Non-pigmented ciliary epithelial cell (primary cell): ENCODE data around the gene EMX1.

ENCODE experiments used
- DNase-seq: peaks from one replicate; pipeline ENCODE4 v3.0.0-alpha.2; 2010; ENCODE audit warnings: low read depth

The EMX1 gene

DNA sequence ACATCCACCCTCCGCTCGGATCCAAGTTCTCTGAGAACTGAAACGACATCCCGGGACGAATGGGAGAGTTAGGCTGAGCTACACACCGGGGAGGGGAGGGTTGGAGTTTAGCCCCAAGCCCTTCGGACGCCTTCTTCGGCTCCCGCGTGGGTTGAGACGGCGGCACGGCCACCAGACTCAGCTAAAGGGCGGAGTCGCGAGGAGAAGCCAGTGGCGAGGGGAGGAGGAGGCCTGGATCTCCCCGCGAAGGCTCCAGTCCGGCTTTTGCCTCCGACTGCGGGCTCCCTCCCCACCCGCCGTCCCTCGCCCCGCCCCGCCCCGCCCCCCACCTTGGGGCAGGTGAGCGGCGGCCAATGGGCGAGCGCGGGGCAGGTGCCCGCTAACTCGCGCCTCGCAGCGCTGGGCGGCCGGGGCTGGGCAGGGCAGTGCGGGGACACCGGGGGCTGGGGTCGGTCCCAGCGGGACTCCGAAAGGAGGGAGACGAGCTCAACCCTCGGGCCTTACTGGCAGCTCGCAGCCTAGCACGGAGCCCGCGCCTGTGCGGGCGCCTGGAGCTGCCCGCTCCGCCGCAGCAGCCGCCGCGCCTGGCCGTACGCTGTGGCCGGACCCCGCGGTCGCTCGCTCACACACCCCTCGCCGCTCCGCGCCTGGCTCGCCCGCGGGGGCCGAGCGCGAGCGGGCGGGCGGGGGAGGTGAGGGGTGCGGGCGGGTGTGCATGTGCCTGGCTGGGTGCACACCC, at the start of gene EMX1:
Gene EMX1 (plus strand): TSS at position 382 of the 739 bp plus-strand sequence. CDS start 334 bp downstream, at position 716.
- no peak for DNase-seq

DNA sequence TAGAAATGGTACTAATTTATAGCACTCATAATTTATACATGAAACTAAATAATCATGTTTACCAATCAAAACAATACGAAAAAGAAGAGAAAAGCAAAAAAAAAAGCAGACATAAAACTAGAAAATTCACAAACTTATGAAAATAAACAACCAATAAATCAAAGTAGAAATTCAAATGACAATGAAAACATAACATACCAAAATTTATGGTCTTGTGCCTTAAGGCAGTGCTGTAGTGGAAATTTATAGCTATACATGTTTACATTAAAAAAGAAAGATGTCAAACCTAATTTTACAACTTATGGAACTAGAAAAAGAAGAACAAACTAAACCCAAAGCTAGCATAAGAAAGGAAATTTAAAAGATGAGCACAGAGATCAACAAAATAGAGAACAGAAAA, 46.3 kb upstream of the EMX1 start:
- no peak for DNase-seq

DNA sequence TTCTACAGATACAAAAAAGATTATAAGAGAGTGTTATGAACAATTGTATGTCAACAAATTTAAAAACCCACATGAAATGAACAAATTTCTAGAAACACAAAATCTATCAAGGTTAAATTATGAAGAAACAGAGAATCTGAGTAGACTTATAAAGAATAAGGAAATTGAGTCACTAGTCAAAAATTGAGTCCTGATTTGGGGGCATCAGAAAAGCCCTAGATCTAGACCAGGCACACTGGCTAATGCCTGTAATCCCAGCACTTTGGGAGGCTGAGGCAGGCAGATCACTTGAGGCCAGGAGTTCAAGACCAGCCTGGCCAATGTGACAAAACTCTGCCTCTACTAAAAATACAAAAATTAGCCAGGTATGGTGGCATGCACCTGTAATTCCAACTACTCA, 45.4 kb upstream of the EMX1 start:
- no peak for DNase-seq

DNA sequence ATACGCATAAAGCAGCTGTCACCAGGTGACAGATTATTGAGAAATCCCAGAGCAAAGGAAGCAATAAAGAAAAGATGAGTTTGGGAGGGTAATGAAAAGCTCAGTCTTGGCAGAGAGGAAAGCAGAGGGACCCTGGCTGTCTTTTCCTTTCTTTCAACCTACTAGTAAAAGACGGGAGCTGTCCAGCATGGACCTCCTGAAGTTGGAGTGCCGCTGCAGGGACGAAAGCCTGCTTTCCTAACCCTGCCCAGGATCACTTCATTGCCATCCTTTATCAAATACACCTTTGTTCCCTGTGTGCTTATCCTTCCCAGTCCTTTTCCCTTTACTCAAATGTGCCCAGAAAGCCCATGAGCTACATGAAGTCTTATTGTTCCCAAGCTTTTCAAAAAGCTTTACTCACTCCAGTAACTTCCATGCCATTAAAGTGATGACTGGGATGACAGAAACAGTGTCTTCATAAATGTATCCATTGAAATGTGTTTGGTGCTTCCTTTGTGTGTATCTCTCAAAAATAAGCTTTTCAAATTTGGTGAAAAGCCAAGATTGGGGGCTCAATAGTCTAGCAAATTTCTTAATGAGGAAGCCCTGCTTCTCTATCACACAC, 33.9 kb upstream of the EMX1 start:
- no peak for DNase-seq

DNA sequence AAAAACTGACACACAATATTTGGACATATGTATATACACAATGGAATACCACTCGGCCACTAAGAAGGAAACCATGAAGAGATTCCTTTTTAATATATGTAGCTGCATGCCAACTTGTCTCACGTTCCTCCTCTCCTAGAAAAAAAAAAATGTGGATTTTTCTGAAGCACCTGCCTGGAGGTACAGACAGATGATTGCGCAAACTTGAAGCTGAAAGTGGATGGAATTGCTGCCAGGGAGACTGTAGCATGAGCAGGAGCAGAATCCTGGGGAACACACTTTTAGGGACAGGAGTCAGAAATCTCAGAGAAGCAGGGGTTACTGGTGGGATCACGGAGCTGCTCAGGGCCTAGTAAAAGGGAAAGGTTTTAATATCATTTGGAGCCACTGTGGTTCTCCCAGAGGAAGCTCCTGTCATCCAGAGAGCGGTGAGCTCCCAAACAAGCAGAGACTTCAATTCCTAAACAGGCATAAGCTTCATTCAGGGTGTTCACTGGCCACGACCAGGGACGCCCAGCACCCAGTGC, 30.8 kb upstream of the EMX1 start:
- DNase-seq, result no peak

DNA sequence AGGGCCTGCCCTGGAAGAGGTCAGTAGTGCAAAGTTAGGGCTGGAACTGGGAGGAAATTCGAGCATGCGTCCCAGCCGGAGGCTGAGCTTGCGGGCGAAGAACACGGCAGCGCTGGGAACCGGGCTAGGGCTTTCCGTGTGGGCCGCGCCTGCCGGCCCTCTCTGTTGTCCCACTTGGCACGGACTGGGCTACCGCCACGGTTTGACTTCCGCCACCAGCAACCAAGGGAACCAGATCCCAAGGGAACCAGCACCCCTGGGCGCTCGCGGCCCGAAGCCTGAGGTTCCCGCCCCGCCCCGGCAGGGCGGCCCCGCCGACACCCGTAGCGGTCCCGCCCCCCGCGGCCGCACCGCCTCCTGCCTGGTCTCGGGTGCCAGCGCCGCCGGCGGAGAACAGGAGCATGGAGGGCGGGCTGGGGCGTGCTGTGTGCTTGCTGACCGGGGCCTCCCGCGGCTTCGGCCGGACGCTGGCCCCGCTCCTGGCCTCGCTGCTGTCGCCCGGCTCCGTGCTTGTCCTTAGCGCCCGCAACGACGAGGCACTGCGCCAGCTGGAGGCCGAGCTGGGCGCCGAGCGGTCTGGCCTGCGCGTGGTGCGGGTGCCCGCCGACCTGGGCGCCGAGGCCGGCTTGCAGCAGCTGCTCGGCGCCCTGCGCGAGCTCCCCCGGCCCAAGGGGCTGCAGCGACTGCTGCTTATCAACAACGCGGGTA, 30.1 kb upstream of the EMX1 start, which contains the start of gene SPR:
Gene SPR (plus strand): TSS at position 377 of the 708 bp plus-strand sequence. CDS start 25 bp downstream, at position 402.
- no peak for DNase-seq

DNA sequence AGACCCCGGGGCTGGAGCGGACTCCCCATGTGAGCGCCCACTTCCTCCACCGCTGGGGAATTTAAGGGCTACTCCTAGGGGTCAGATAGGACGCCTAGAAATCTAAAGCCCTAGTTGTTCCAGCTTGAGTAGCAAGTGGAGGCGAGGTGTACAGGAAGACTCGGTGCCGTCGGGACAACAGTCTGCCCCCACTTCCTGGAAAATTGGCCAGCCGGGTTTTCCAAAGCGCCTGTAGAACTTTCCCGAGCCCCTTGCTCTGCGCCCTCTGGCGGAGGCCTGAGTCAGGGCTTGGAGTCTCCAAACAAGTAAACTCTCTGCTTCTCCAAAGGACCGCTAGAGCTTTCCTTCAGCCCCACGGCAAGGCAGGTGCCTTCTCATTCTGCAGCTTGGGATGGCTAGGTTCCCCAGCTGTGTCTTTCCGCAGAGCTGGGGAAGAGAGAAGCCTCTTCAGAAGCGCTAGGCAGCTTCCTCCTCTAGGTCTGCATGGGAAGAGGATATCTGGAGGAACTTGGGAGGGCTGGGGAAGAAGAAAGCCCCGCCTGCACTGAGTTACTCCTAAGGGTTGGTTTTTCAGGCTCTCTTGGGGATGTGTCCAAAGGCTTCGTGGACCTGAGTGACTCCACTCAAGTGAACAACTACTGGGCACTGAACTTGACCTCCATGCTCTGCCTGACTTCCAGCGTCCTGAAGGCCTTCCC, 29.4 kb upstream of the EMX1 start:
- peak; percentile 59 for DNase-seq

DNA sequence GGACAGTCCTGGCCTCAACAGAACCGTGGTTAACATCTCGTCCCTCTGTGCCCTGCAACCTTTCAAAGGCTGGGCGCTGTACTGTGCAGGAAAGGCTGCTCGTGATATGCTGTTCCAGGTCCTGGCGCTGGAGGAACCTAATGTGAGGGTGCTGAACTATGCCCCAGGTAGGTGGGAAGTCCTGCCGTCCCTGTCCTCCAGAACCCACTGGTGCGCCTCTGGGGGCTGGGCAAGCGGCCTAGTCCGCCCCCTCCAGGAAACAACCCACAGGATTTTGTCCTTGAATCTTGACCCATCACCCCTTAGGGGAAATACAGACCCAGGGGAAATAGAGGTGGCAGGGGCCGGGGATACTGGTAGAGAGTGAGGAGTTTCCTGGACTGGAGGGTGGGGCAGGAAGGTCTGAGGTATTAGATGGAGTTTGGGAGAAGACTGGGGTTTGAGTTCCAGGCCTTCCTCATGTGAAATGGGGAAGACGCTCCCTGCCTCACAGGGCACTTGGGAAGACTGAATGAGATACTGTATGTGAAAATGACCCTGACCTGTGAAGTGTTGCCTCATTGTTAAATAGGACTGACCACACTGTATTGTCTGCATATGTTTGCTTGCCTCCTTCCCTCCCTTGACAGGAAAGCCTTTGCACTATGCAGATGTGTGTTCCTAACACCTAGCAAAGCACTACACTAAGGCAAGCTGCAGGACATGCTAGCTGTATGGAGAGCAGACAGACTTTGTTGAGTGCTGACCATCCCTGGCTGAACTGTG, 28.7 kb upstream of the EMX1 start:
- DNase-seq, result no peak

DNA sequence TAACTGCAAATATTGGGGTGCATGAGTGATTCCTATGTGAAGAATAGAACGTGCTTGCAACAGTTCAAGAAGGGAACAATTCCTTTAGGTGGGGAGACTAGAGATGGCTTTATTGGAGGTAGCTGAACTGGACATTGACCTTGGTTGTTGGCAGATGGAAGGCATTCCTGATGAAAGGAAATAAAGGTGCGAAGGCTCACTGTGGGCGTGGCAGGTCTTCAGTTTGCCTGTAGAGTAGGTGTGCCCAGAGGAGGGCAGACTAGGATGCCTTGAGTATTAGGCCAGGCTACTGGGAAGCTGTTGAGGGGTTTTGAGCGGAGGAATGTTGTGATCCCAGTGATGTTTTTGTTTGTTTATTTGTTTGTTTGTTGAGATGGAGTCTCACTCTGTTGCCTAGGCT, 27.3 kb upstream of the EMX1 start:
- no peak for DNase-seq

DNA sequence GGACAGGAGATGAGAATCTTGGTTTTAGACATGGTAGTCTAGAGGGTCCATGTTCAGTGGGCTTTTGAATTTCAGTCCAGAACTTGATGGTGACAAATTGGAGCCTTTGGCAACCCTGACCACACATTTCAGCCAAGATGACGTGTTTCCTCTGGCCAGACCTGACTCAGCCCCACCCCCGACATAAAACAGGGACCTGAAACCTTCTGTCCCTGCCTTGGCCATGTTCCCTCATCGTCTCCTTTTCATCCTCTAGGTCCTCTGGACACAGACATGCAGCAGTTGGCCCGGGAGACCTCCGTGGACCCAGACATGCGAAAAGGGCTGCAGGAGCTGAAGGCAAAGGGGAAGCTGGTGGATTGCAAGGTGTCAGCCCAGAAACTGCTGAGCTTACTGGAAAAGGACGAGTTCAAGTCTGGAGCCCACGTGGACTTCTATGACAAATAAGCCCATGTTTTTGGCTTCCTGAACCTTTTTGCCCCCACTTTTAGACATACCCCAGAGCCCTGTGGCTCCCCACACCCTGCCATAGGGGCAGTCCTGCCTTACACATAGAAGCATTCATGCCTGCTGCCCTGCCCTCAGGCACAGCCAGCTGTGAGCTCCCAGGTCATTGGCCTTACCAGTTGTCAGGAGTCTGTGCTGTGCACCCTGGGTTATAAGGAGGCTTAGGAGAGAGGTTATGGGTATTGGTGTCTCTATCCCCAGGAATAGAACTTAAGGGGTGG, 26.1 kb upstream of the EMX1 start:
- no peak for DNase-seq

DNA sequence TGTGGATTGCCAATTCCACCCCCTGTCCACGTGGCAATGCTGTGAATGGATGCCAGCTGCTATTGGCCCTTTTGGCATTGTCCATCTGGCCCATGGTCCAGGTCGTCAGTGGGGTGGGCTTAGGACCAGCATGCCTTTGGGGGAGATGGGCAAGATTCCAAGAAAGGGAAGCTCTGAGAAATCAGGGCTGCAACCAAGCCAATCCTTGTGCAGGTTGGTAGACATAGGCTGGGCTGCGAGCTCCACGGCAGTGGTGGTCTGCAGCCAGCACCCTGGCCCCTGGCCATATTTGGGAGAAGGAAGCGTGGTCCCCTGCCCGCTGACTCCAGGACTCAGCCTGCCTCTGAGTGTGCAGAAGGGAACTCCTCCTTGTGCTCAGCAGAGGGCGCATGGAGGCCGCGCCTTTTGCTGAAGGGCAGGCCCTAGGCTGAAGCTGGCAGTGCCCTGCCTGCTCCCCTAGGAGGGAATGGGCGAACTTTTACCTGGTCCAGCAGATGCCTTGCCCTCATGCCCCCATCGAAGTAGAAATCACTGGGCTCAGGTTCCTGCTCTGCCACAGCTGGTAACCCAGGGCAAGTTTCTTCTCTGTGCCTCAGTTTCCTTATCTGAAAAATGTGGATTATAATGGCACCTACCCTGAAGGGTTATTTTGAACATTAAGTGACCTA, 24.7 kb upstream of the EMX1 start:
- DNase-seq, result no peak

DNA sequence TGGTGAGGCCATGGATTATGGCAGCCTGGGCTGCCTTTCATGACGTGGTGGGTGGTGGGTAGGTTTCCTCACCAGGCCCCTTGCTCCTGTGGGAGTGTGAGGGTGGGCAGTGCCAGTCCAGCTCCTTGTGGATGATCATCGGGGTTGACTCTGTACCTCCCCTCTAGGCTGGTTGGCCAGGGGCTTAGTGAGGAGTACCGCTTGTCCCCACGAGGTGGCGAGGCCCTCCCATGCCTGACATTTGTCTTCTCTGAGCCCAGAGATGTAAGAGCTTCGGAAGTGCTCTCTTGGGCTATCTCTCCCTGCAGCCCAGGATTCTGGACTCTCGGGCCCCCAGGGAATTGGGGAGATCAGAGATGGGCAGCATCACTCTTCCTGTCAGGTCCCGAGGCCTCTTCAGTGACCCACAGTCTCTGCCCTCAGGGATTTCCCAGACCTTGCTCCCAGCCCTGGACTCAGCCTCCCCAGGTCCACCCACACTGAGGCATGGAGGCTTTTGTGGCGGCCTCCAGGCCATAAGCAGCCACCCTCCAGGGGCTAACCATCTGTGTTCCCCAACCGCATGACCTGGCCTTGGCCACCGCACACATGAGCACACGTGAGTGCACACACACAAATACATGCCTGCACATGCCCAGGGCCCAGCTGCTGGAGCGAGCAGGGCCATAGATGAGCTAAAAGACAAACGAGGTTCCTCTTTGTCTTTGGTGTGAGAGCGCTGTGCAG, 23.6 kb upstream of the EMX1 start:
- no peak for DNase-seq

DNA sequence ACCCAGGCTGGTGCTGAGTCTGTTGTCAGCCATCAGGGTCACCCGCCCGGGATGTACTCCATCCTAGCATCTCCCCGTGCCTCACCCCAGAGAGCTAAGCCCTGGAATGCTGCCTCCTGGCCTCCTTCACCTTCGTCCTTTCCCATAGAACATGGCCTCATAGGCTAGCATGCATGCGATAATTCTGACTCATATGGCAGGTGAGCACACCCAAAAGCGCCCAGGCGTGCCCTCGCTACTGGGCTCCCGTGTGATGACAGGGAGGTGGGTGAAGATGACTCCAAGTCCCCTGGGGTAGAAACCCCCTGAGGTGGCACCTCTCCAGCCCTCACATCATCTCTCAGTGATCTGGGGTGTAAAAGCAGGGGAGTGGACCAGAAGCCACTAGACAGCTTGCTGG, 22.8 kb upstream of the EMX1 start:
- DNase-seq, result no peak

DNA sequence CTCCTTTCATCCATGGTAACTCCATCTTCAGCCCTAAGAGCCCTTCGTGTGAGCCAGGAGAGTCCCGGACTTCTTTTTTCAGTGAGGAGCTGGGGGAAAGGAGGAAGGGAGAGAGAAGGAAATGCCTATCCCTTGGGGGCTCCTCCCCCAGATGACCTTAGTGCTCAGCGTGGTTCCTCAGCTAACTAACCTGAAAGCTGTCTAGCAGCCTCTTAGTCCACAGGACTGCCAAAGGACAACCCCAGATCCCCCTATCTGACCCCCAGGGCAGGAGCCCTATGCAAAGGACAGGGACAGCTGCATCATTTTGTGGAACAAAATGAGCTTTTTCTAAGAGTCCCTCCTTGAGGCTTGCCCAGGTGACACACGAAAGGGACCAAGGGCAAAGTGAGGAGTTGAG, 22.2 kb upstream of the EMX1 start:
- no peak for DNase-seq

DNA sequence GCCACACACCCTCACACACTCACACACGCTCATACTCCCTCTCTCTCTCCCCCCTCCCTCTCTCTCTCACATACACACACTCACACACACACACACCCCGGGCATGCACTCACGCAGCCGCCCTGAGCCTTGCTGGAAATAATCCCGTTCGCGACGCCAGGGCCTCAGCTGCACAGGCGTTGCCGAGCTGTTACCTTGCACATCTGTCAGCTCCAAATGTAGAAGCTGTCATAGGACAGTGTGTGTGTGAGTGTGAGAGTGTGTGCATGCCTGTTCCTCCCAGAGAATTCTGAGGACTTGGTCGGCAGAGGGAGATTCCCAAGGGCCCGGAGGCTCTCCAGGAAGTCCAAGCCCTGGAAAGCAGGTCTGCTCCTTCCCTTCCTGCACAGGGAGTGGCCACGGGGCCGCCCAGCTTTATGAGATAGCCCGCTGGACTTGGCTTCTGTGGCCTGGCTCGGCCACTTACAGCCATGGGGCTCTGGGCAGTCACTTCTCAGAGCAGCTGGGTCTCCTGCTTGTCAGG, 21.5 kb upstream of the EMX1 start:
- no peak for DNase-seq

DNA sequence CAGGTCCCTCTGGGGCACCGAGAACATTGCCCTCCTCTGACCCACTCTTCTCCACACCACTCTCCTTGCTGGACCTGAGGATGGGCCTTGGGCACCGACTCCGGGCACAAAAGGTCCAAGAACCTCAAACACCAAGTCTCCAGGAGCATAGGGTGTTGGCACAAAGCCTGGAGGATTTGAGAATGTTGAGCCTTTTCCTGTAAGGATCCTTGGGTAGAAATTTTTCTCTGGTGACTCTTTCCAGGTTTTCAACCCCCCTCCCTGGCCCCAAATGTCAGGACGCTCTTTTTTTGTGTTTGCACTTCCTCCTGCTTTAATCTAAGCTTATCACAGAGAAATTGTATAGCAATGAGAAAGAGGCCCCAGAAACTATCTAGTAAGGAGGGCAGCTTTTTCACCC, 20.9 kb upstream of the EMX1 start:
- DNase-seq, result no peak

DNA sequence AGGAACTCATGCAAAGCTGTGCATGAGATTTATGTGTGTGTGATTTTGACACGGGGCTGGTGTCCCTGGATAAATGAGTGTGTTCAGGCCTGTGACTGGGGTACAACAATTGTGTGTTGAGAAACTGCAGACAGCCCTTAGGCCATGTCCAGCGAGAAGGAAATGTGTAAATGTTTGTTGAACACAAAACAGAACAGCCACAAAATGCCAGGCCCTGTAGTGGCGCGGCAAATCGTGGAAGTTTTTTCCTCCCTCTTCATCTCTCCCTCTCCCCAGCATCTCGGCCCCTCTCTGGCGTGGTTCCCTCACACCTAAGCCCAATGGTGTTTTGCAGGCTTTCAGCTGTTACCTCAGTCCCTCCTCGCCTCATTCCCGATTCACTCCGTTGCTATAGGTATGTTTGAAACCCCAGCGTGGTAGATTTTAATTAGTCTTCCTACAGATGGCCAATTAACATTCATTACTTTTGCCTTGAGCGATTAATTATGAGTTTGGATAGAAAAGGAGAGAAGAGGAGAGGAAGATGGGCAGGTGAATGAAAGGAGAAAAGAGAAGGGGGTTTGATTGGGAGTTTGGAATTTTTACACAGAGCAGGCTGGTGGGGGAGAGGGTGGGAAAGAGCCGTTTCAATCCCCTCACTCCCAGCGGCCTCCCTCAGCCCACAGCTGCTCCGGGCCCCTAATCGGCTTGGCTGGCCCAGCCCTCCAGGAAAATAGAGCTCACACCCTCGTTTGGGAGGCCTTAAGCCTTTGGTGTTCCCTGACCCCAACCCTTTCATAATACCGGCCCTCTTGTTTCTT, 19.3 kb upstream of the EMX1 start:
- no peak for DNase-seq

DNA sequence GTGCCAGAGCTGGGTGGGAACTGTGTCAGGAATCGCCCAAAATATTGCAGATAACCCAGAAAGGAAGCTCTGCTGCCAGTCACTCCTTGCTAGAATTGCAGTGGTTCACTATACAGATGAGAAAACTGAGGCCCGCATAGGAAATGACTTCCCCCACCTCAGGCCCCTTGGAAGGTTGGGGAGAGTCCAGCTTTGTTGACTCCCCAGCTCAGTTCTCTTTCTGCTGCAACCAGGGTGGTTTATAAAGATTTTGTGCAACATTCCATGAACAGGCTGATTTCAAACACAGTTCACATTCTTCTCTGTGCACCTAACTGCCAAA, 18.8 kb upstream of the EMX1 start:
- no peak for DNase-seq
